ENCODE results near the gene YY1AP1. TPM values are rescaled to one million over a fixed set of nuclear protein-coding genes. Genes with fewer than 3 reads are reported as not detected.
"Not testable (repeated sequence)": the region's sequence is repeated elsewhere in the genome, so short reads cannot be mapped to it uniquely, and the experiment has no call there.

Gene YY1AP1
- total RNA-seq, 4 donors from 2014 or later, result 54.8 to 121 (median 113) TPM

GRCh38 chr1:155706139-155706538, 17.6 kb upstream of the YY1AP1 start:
- 82% methylated on average over 5 of the region's 5 CpGs for WGBS, 2 donors
- TF ChIP-seq CTCF (IDR thresholded peaks at IDR 0.05), result no peak
- TF ChIP-seq POLR2A (IDR thresholded peaks at IDR 0.05), result no peak
- H3K4me3 ChIP-seq (ENCODE audit: low read depth, poor library complexity, severe bottlenecking), result no peak overlapping the region
- DNase-seq (ENCODE audit: low spot score in 2 of 2), result no peak
- intact Hi-C loops (cut with DNase I; ENCODE audit: low total_unique reads), result loop anchor here (5.0 kb wide), 1 partner anchor 711 kb away; no protein-coding TSS in a partner anchor

GRCh38 chr1:155704414-155704813, 15.8 kb upstream of the YY1AP1 start:
- 85 to 88% methylated on average over 5 of the region's 5 CpGs for WGBS, 2 donors
- DNase-seq (ENCODE audit: low spot score in 2 of 2); H3K4me3 ChIP-seq (ENCODE audit: low read depth, poor library complexity, severe bottlenecking); intact Hi-C loops (cut with DNase I; ENCODE audit: low total_unique reads): not testable (repeated sequence)

DNA sequence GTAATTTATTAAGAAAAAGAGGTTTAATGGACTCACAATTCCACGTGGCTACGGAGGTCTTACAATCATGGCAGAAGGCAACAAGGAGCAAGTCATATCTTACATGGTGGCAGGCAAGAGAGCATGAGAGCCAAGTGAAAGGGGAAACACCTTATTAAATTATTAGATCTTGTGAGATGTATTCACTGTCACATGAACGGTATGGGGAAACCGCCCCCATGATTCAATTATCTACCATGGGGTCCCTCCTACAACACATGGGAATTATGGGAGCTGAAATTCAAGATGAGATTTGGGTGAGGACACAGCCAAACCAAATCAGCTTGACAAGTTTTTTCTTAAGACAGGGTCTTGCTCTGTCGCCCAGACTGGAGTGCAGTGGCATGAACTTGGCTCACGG, 14.6 kb upstream of the YY1AP1 start:
- H3K4me3 ChIP-seq (ENCODE audit: low read depth, poor library complexity, severe bottlenecking), result no peak overlapping the region
- WGBS, 2 donors, result 91 to 94% methylated on average over 6 of the region's 6 CpGs
- TF ChIP-seq POLR2A (IDR thresholded peaks at IDR 0.05) (no peak), CTCF (IDR thresholded peaks at IDR 0.05) (no peak)
- no peak for DNase-seq (ENCODE audit: low spot score in 2 of 2)
- intact Hi-C loops (cut with DNase I; ENCODE audit: low total_unique reads), result no loop called here

- DNase-seq (ENCODE audit: low spot score in 2 of 2); H3K4me3 ChIP-seq (ENCODE audit: low read depth, poor library complexity, severe bottlenecking); intact Hi-C loops (cut with DNase I; ENCODE audit: low total_unique reads): not testable (repeated sequence)
- WGBS, 2 donors, result 36 to 66% methylated on average over 2 of the region's 2 CpGs
Measured at GRCh38 chr1:155701675-155702074, 13.1 kb upstream of the YY1AP1 start.

DNA sequence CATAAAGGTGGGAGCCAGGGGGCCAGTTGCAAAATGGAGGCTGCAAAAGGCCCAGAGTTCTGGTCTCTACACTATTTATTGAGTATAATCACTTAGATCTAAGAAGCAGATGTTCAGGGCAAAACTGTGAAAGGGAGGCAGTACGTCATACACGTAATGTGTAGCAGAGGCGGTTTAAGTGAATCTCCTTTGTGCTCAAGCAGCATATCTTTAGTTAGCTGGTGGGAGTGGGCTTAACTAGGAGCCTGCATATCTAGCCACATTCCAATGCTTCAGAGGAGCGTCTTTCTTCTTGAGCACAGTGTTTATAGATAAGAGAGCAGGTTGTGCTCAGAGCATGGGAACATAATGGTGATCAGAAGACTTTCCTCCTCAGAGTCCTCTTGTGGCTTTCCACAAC, 10.5 kb upstream of the YY1AP1 start:
- intact Hi-C loops (cut with DNase I; ENCODE audit: low total_unique reads); DNase-seq (ENCODE audit: low spot score in 2 of 2); H3K4me3 ChIP-seq (ENCODE audit: low read depth, poor library complexity, severe bottlenecking): not testable (repeated sequence)
- WGBS, 2 donors, result 93 to 96% methylated on average over 4 of the region's 4 CpGs

DNA sequence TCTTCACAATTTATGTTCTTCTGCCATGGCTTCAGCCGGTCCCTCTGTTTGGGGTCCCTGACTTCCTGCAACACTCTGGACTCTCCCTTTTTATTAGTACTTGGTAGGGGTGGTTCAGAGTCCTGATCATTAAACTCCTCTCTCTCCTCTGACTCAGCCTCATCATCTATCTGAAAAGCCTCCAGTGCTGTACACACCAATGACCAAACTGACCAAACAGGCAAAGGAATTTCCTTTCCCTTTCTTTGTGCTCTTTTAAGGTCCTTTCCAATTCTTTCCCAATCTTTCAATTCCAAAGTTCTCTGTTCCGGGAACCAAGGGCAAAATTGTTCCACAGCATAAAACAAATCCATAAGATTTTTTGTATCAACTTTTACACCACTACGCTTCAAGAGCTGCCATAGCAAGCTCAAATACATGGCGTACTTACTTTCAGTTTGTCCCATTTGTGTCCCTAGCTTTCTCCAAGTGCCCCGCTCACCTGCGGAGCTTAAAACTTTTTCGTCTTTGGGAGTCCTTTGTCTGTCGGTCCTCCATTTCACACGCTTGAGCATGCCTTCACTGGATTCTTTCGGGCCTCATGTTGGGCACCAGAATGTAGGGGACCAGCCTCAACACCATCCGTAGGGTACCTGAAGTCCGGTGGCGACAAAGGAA, 9.9 kb upstream of the YY1AP1 start:
- no peak for DNase-seq (ENCODE audit: low spot score in 2 of 2)
- no peak for TF ChIP-seq CTCF (IDR thresholded peaks at IDR 0.05)
- no peak for TF ChIP-seq POLR2A (IDR thresholded peaks at IDR 0.05)
- 97 to 98% methylated on average over 13 of the region's 13 CpGs for WGBS, 2 donors
- intact Hi-C loops (cut with DNase I; ENCODE audit: low total_unique reads), result no loop called here
- H3K4me3 ChIP-seq (ENCODE audit: low read depth, poor library complexity, severe bottlenecking), result no peak overlapping the region

GRCh38 chr1:155697616-155698015, 9.0 kb upstream of the YY1AP1 start:
- H3K4me3 ChIP-seq (ENCODE audit: low read depth, poor library complexity, severe bottlenecking); intact Hi-C loops (cut with DNase I; ENCODE audit: low total_unique reads); DNase-seq (ENCODE audit: low spot score in 2 of 2): not testable (repeated sequence)
- WGBS, 2 donors, result 90 to 93% methylated on average over 11 of the region's 11 CpGs

GRCh38 chr1:155697046-155697445, 8.5 kb upstream of the YY1AP1 start:
- no peak for DNase-seq (ENCODE audit: low spot score in 2 of 2)
- TF ChIP-seq CTCF (IDR thresholded peaks at IDR 0.05) (no peak), POLR2A (IDR thresholded peaks at IDR 0.05) (no peak)
- no peak overlapping the region for H3K4me3 ChIP-seq (ENCODE audit: low read depth, poor library complexity, severe bottlenecking)
- intact Hi-C loops (cut with DNase I; ENCODE audit: low total_unique reads), result no loop called here
- WGBS, 2 donors, result 93 to 94% methylated on average over 10 of the region's 10 CpGs
